EL (cell line): ENCODE results near the gene OPN3.
A peak's percentile ranks its signal among the peaks of the same experiment; 100 is the strongest.

Source experiments
- DNase-seq: peaks from one replicate; pipeline ENCODE4 v3.0.0-alpha.2; 2016

Gene OPN3

DNA sequence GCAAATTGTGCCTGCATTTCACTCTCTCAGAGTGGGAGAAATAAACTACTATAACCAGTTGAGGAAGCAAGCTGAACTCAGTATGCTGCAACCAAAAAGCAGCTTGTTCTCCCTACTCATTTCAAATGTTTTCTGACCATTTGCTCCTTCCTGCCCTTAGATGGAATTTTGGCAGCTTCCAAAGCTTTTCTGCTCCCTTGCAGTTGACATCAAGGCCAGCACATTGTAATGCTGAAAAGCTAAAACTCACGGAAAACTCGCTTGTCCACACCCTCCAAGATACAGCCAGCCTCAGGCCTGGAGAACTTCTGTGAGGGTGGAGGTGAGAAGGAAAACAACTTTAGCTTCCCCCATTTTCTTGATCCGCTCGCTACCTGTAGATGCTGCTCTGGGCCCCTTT is 5.0 kb upstream of the OPN3 start:
- DNase-seq: no peak

DNA sequence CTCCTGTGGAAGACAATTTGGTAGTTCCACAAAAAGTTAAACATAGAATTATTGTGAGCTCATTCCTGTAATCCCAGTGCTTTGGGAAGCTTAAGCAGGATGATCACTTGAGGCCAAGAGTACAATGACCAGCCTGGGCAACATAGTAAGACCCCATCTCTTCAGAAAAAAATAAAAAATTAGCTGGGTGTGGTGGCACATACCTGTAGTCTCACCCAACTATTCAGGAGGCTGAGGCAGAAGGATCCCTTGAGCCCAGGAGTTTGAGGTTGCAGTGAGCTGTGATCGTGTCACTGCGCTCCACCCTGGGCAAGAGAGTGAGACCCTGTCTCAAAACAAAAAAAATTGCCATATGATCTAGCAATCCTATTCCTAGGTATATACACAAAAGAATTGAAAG is 4.1 kb upstream of the OPN3 start:
- DNase-seq: no peak

DNA sequence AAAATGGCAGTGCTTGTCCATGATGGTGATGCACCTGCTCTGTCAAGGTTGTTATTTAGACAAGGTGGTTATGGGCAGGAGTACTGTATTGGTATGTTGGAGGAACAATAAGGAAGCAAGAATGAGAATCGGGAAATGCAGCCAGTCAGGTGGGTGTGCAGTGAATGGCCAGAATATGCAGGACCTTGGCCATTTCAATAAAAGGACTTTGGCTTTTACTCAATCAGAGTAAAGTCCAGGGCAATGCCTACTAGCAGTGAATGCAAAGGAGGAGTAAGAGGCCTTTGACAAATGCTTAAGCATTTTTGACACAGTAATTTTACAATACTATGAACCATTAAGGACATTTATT is 2.4 kb upstream of the OPN3 start:
- DNase-seq: no peak

DNA sequence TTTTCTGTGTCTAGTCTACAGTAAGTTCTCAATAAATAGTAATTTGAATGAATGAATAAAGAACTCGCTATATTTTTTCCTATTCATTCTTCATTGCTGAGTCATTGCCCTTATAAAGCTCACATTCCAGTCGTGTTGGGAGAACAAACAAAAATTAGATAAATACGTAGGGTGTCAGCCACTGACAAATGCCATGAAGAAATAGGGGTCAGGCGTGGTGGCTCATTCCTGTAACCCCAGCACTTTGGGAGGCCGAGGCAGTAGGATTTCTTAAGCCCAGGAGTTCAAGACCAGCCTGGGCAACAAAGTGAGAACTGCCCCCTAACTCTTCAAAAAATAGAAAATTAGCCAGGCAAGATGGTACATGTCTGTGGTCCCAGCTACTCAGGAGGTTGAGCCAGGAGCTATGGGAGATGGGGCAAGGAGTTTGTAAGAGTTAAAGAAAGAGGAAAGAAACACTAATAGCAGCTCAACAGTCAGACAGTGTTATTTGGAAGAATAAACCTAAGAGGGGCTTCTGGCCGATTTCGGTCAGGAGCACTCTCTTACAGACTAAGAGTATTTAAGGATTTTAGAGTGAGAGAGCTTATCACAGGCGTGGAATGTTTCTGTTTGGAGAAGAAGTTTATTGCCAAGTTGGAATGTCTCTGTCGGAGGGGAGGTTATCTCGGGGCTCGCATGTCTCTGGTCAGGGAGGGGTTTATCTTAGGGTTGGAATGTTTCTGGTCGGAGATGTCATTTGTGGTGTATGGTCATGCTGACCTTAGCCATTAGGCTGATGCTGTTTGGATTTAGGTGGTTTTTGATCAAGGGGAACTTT is 1.8 kb upstream of the OPN3 start:
- peak; percentile 89 for DNase-seq

DNA sequence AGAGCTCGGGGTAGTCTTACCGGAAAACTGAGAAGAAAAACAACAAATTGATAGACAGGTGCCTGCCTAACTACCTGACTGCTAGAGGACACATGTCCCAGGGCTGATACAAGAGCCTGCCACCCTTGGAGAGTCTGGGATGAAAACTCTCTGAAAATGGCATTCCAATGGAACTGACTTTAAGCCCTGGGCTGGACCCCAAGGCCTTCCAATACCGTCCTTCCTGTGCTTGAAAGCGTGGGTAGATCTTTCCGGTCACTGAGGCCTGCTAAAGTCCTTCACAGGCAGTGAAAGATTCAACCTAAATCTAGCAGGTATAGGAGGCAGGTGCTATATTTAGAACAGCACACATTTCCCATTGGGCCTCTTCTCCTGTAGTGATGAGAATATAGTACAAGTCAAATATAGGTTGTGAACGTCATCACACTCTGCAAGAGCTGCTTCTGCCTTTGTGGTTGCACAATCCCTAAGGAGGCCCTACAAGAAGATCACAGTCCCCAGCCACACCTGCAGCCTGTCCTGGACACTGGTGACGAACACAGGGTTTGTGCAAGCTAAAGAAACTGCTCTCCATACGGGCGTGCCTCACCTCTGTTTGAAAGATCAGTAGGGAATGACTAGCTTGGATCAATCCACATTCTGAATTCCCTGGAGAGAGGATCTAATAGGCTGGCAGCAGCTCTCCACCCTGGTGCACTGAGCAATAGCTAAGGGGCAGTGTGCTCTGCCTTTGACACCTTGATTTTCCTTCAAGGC is 876 bp upstream of the OPN3 start:
- no peak for DNase-seq

DNA sequence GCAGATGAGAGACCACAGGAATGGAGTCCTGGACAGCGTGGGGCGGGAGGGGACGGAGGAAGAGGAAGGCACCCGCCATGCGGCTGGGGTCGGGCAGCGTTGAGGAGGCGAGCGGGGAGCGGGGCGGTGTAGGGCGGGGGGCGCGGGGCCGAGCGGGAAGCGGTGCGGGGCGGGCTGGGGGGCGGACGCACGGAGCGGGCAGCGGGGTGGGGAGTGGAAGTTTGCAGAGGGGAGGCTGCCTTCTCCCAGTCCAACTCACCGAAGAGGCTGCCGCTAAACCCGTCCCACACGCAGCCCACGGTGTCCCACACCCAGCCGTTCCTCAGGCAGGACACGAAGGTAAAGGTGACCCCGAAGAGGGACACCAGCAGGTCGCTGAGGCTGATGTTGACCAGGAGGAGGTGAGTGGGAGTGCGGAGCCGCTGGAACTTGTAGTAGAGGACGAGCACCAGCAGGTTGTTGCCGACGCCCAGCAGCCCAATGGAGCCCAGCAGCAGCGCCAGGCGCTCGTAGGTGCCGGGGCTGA is 483 bp downstream of the OPN3 start:
- no peak for DNase-seq

DNA sequence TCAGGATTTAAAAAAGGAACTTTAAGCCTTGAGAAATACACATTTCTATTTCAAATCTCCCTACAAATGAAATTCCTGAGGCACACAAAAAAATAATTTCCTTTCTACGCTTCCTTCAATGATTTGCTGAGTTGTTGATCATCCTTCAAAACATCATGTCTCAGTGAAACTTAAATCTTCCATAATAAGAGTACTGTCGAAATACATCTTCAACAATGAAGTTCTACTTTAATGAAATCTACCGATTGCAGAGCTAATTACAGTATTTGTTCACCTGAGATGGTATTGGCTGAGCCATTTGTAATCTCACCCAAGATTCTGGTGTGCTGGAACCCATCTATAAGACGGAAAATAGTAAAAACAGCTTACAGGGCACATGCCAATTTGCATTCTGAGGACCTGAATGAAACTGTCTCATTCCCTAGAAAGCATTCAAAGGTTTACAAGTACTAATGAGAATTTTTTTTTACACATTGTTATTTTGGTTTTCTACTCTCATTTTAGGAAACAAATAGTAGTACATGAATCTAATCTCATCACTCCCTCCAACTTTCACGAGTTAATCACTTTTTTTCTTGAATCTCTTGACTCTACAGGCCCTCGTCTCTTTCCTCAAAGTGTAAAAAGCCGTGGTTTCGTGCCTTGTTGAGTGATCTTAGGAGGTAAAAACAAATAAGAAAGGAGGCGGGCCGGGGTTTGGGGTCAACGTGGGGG is 1.1 kb downstream of the OPN3 start:
- peak; percentile 63 for DNase-seq

DNA sequence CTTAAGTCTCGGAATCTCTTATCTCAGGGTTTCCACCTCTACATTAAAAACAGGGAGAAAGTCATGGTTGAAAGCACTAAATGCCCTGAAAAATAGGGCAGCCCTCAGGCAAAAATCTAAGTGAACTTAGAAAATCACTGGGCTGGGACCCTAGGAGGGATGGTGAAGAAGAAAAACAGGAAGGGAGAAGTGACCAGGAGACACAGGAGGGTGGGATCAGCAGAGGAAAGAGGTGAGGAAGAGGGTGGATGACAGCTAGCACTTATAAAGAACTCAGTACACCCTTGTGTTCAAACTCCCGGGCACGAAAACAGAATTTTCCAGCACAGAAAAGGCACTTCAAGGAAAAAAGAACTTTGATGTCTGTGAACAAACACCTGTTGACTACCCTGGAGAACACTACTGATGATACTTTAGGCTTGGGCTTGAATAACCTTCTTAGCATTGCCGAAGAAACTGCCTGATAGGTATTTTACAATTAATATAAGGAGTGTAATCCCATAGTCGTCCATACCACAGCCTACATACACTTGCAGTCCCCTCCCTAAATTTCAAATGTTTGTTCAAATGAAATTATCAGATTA is 2.0 kb downstream of the OPN3 start:
- DNase-seq: no peak

DNA sequence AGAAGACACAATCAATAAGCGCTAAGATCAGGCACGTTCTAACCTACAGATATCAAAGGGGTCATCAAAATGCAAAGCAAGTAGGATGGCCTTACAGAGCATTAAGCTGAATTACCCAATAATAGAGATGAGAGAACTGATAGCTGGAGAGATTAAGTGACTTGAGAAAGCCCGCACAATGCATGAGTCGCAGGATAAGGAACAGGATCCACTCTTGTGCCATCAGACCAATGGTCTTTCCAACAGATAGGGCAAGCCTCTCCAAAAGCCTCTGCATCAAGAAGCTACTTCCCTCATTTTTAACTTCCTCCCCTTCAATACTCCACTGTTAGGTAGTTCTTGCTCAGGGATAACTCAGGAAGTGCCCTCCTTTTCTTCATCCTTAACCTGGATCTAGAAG is 2.6 kb downstream of the OPN3 start:
- peak; percentile 56 for DNase-seq

DNA sequence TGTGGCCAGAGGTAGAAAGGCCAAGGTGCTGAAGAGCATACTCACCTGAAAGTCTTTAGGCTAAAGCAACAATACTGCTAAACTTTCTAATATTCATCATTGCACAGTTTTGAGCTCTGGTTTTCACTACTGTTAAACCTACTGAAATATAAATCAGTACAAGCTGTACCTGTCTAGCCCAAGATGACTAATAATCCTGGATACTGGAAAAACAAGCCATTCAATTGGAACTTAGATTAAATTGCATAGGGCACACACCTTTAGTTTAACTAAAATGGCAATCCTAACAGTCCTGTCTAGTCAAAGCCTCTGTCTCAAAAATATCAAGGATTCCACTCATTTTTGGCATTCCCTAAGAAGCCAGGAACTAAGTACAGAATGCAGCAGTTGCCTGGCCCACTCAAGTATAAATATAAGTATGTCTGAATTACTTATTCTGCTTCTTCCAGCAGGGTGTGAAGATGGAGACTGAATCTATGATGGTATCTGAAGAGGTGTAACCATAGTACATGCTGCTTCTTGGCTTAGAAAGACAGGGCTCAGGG is 3.1 kb downstream of the OPN3 start:
- peak; percentile 51 for DNase-seq

DNA sequence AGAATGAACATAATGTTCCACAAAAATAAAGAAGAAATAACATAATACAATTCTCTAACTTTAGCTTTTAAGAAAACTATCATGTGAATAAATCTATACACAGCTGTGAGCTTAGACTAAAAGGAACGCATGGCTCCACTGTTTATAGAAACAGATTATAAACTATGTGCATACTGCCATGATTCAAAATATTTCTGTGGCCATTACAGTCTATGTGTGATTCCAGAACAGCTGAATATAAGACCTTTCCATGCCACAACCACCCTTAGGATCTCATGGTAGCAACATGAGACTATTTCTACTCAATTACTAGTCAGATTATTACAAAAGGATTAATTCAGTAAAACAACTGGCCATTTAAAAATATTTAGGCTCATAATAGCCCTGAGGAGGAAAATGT is 3.9 kb downstream of the OPN3 start:
- DNase-seq: no peak

DNA sequence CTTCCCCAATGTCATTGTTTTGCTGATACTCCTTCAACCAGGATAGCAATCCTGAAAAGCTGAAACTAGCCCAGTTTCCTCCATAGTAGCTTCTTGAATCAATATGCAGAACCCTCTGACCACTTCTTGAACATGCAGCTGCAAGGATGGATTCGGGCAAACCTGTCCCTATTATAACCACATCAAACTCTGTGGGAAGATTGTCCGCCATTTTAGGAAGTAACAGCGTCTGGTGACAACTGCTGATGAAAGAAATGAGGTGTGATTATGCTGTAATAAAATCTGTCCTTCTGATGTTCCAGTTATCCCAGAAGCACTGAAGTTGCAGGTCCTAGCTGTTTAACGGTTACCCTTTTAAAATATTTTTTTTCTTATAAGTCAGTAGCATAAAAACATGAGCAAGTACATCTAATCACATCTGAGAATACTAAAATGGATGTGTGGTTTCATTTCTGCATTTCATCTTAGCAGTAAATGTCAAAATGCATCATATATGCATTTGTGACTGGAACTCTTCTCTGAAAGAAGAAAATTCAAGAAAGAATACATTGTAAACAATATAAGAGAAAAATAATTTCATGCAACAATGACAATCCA is 4.5 kb downstream of the OPN3 start:
- DNase-seq: no peak

DNA sequence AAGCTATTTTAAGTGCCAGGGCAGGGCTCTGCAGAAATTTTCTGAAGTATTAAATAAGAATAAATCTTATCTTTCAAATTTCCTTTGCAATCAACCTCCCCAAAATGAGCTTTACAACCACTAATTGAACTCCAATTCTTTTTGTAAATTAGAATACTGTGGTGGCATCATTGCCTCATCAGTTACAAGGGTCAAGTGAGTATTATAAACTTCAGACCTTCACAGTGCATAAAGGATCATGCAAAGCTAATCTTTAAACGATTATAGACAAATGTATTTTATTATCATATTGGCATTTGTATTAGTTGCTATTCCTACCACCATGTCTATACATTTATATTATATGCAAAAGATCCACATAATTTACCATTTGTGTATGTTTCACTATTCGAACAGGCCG is 7.2 kb downstream of the OPN3 start:
- no peak for DNase-seq

DNA sequence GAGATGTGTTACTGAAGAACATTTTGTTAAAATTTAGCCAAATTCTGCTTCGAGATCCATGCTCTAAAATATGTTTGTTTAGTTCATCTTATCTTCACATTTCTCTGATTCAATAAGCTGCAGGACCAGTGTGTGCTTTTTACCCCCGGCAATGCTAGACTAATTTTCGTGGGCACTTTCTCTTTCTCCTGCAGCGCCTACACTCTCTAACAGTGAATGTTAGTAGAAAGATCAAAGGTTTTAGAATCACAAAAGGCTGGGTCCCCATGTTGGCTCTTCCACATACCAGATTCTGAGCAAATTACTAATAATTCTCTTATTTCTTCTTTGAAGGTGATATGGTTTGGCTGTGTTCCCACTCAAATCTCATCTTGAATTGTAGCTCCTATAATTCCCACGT is 8.5 kb downstream of the OPN3 start:
- no peak for DNase-seq

DNA sequence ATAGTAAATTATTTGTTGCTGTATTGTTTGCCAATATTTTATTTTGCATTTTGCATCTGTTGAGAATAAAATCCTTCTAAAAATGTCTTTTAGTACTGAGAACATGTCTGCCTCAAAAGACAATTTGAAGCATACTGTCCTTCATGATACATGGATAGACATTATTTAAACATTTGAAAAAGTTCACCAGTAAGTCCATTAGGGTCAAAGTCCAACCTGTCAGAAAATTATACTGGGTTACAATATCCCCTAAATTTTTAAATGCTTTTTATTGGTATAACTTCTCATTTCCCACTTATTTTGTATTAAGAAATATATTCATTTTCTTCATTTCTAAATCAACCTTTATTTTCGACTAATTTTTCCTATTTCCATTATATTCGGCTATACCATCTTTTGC is 9.3 kb downstream of the OPN3 start:
- no peak for DNase-seq

DNA sequence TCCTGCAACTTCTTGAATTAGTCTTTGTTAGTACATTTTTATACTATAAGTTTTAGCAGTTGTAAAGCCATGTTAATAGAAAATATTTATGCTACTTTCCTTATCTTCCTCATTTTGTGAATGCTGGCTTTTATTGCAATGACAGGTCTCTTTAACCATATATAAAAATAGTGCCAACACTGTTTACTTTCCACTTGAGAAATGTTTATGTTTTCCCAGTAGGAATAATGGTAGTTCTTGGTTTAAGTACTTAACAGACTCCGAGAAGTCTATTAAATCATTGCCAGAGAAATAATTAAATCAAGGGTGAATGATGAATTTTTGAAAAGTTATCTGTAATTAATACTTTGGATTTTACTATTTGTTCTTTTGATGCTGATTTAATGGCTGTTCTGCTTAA is 9.7 kb downstream of the OPN3 start:
- DNase-seq: no peak

DNA sequence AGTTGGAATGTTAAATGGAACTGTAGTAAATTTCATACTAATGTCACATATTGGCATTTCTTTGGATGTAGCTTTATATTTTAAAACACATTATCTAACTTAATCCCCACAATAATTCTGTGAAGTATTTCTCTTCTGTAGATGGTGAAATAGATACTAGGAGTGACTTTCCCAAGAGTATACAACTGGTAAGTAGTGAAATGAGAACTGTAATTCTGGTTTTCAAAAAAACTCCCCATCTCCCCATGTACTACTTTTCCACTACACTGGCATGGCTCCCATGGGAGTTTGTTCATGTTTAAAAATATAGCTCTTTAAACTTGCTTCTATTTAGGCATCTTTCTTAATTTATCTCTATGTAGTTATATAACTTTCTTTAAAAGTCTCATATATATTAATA is 10.2 kb downstream of the OPN3 start:
- no peak for DNase-seq

DNA sequence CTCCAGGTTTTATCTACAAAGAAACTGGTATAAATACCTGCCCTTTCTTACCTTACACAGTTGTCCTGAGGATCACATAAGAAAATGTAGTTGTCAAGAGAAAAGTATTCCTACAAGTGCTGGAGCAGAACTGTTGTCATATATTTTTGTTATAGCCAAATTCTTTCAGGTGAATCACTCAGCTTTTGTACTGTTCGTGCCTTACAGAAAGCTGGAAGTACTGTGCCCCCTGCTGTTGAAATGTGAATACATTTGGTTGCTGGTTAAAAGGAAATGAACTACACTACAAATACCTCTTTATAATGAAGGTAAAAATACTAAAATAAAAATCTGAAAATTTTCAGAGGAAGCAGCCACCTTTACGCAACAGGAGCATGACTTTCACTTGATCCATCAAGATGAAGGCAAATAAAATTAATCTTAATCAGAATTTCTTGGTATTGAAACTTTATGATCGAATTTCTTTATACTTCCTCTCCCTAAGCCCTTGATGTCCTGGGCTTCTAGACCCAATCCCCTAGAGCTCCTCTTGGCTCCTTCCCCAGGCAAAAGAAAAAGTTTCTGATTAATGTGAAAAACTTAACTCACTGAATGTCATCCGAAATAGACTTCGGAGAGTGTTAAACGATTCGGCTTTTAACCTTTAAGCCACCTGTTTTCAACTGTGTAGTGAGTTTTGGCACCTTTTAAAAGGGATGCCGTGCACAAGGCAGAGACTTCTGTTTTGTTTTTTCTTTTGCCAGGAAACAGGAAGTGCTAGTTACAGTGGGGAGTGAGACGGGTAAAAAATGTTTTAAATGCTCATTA is 12.5 kb downstream of the OPN3 start:
- peak; percentile 72 for DNase-seq

DNA sequence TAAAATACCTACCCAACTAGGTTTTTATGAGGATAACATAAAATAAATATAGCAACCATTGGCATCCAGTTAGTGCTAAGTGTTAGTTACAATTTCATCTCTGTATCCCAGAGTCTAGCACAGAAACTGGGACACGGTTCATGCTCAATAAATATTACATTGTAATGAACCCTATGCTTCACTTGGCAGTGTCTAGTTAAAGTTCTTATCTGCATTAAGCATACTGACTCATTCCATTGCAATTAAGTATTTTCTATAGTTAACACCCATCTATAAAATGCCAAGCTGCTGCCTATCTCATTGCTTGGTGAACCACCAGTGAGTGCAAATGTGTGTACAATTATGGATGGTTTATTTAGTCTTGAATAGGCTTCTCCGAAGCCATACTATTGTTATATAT is 15.2 kb downstream of the OPN3 start:
- no peak for DNase-seq

DNA sequence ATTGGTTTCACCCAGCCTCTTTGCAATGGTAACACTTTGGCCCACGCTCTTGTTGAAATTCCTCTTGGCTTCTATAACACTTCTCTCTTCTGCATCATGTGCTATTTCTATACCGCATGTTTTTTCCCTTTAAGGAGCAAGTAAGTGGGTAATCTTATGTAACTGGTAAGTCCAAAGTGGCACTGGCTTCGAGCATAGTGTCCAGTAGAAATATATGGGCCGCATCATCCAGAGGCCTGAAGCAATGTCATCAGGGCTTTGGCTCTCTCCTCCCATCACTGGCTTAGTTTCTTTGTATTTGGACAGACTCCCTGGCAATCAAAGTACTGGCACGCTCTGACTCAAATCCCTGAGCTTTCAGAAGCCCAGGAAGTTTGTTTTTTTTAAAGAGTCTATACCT is 17.5 kb downstream of the OPN3 start:
- no peak for DNase-seq

DNA sequence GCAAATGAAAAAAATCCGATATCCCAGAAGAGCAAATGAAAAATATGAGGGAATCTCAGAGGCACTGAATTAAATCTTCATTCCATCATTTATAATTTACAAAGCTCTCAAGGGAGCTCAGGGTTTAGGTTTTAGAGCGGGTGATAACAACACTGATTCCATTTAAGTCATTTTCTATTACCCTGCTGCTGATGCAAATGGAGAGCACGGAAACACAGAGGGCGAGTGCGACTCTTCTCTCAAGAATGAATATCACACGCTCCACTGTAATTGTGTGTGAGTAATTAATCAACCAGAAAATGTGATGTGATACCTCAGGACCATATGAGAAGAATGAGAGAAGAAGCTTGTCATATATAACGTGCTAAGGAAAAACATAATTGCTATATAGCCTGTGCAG is 22.7 kb downstream of the OPN3 start:
- DNase-seq: no peak
